Mucosa of gallbladder (tissue), 1 donor: ENCODE results near the gene PEA15. TPM values are rescaled to one million over a fixed set of nuclear protein-coding genes. Genes with fewer than 3 reads are reported as not detected.

Experiments used
- total RNA-seq: library from RNA; stranded (reverse); gene quantifications from one replicate; pipeline ENCODE4 v1.2.1, GENCODE V29; 2021
- donor health status: DM: no; HTN: no; CAD: no.

PEA15 gene
- total RNA-seq, 1 donor from 2014 or later: 138 TPM

Other genes with a start within 250 kb of the PEA15 start
- gene PIGM, start 173.4 kb upstream of the PEA15 start, total RNA-seq: 7.9 TPM
- gene KCNJ10, start 135.2 kb upstream of the PEA15 start, total RNA-seq: not detected
- gene KCNJ9, start 123.8 kb upstream of the PEA15 start, total RNA-seq: not detected
- 81.7 TPM for gene IGSF8, start 106.8 kb upstream of the PEA15 start, total RNA-seq
- 18.6 TPM for gene ATP1A2, start 89.6 kb upstream of the PEA15 start, total RNA-seq
- gene ATP1A4, start 53.8 kb upstream of the PEA15 start, total RNA-seq: 0.43 TPM
- 0.37 TPM for gene CASQ1, start 14.8 kb upstream of the PEA15 start, total RNA-seq
- gene DCAF8, start 57.2 kb downstream of the PEA15 start, total RNA-seq: 147 TPM
- gene PEX19, start 79.7 kb downstream of the PEA15 start, total RNA-seq: 75.7 TPM
- gene COPA, start 137.9 kb downstream of the PEA15 start, total RNA-seq: 164 TPM
- 106 TPM for gene NCSTN, start 138.0 kb downstream of the PEA15 start, total RNA-seq
- gene NHLH1, start 161.7 kb downstream of the PEA15 start, total RNA-seq: not detected
- gene VANGL2, start 195.2 kb downstream of the PEA15 start, total RNA-seq: 6.5 TPM